NCI-H748 treated with DMSO at 0.1 percent for 48 hours (cell line): Measurements from ENCODE around the gene PPARG.
"Not testable (repeated sequence)": the region's sequence is repeated elsewhere in the genome, so short reads cannot be mapped to it uniquely, and the experiment has no call there.

Source experiments
- DNase-seq: peaks from one replicate; lab custom pipeline; 2025; lab: John Stamatoyannopoulos, UW

PPARG gene

GRCh38 chr3:12279591-12280326 is 9.1 kb upstream of the PPARG start:
- no peak for DNase-seq

- DNase-seq, result no peak
These were observed 8.5 kb upstream of the PPARG start for GRCh38 chr3:12280357-12280806.

- no peak for DNase-seq
These were observed 4.3 kb upstream of the PPARG start for GRCh38 chr3:12284591-12284990.

- DNase-seq, result no peak
These were observed 3.8 kb upstream of the PPARG start for GRCh38 chr3:12285003-12285555.

GRCh38 chr3:12285779-12286178 is 3.1 kb upstream of the PPARG start:
- DNase-seq, result not testable (repeated sequence)

GRCh38 chr3:12286504-12286903 is 2.4 kb upstream of the PPARG start:
- DNase-seq, result no peak

- no peak for DNase-seq
These were observed 1.7 kb upstream of the PPARG start for GRCh38 chr3:12286927-12287726.

- no peak for DNase-seq
These were observed 1.1 kb upstream of the PPARG start for GRCh38 chr3:12287727-12288181.

GRCh38 chr3:12289524-12289923 is 654 bp downstream of the PPARG start:
- no peak for DNase-seq

GRCh38 chr3:12292770-12293169 is 3.9 kb downstream of the PPARG start:
- no peak for DNase-seq

- no peak for DNase-seq
These were observed 6.2 kb downstream of the PPARG start for GRCh38 chr3:12294885-12295580.

- DNase-seq, result no peak
These were observed 7.6 kb downstream of the PPARG start for GRCh38 chr3:12296511-12296910.

GRCh38 chr3:12299026-12299425 is 10.2 kb downstream of the PPARG start:
- DNase-seq, result no peak

GRCh38 chr3:12300137-12300536 is 11.3 kb downstream of the PPARG start:
- DNase-seq, result no peak

- no peak for DNase-seq
These were observed 12.2 kb downstream of the PPARG start for GRCh38 chr3:12301031-12301430.

GRCh38 chr3:12301513-12301912 is 12.6 kb downstream of the PPARG start:
- DNase-seq, result no peak

GRCh38 chr3:12302564-12302963 is 13.7 kb downstream of the PPARG start:
- DNase-seq, result no peak

GRCh38 chr3:12303534-12303933 is 14.7 kb downstream of the PPARG start:
- no peak for DNase-seq

GRCh38 chr3:12303993-12304392 is 15.1 kb downstream of the PPARG start:
- DNase-seq, result no peak

- DNase-seq, result no peak
These were observed 18.3 kb downstream of the PPARG start for GRCh38 chr3:12307136-12307535.

GRCh38 chr3:12308517-12308916 is 19.6 kb downstream of the PPARG start:
- no peak for DNase-seq

- DNase-seq, result no peak
These were observed 20.8 kb downstream of the PPARG start for GRCh38 chr3:12309716-12310115.
